HK-2 (cell line): ENCODE results near the gene FBXO7.

Source experiments
- DNase-seq: peaks from one replicate; pipeline ENCODE4 v3.0.0-alpha.2; 2018; ENCODE audit not compliant: unreplicated experiment

The FBXO7 gene

GRCh38 chr22:32489377-32489776 is 14.8 kb downstream of the FBXO7 start:
- no peak for DNase-seq

- no peak for DNase-seq
Observed at GRCh38 chr22:32490279-32490678, 15.7 kb downstream of the FBXO7 start.

GRCh38 chr22:32492111-32492510 is 17.5 kb downstream of the FBXO7 start:
- no peak for DNase-seq

GRCh38 chr22:32493551-32493950 is 18.9 kb downstream of the FBXO7 start:
- no peak for DNase-seq

GRCh38 chr22:32494971-32495370 is 20.4 kb downstream of the FBXO7 start:
- DNase-seq = no peak

- DNase-seq = no peak
Observed at GRCh38 chr22:32499666-32500065, 25.1 kb downstream of the FBXO7 start.

GRCh38 chr22:32501836-32502752 is 27.5 kb downstream of the FBXO7 start:
- DNase-seq = no peak

GRCh38 chr22:32509045-32509444 is 34.4 kb downstream of the FBXO7 start:
- no peak for DNase-seq

GRCh38 chr22:32511274-32511673 is 36.7 kb downstream of the FBXO7 start:
- DNase-seq = no peak

GRCh38 chr22:32511776-32512175 is 37.2 kb downstream of the FBXO7 start:
- DNase-seq = no peak

- no peak for DNase-seq
Observed at GRCh38 chr22:32512267-32512982, 37.8 kb downstream of the FBXO7 start.

- no peak for DNase-seq
Observed at GRCh38 chr22:32515084-32515483, 40.5 kb downstream of the FBXO7 start.

GRCh38 chr22:32517488-32517887 is 42.9 kb downstream of the FBXO7 start:
- DNase-seq = no peak

GRCh38 chr22:32517921-32518320 is 43.3 kb downstream of the FBXO7 start:
- DNase-seq = no peak

GRCh38 chr22:32518381-32518780 is 43.8 kb downstream of the FBXO7 start:
- DNase-seq = no peak

GRCh38 chr22:32518848-32519247 is 44.2 kb downstream of the FBXO7 start:
- no peak for DNase-seq

GRCh38 chr22:32520612-32521011 is 46.0 kb downstream of the FBXO7 start:
- no peak for DNase-seq

GRCh38 chr22:32522237-32522636 is 47.6 kb downstream of the FBXO7 start:
- DNase-seq = no peak

- no peak for DNase-seq
Observed at GRCh38 chr22:32527756-32528155, 53.1 kb downstream of the FBXO7 start.

GRCh38 chr22:32528316-32528715 is 53.7 kb downstream of the FBXO7 start:
- no peak for DNase-seq

GRCh38 chr22:32528984-32529982 is 54.7 kb downstream of the FBXO7 start:
- peak; percentile 70 for DNase-seq

GRCh38 chr22:32531228-32531627 is 56.6 kb downstream of the FBXO7 start:
- DNase-seq = no peak
